SK-N-SH (cell line): ENCODE measurements around the gene THADA. TPM values are rescaled to one million over a fixed set of nuclear protein-coding genes. Genes with fewer than 3 reads are reported as not detected.
A peak's percentile ranks its signal among the peaks of the same experiment; 100 is the strongest.

Source experiments
- CTCF ChIA-PET: fragments of 300-600, 350-600 bp; formaldehyde crosslinking; extraction: SDS; loops from one replicate; lab custom pipeline; 2021; lab: Yijun Ruan, JAX
- POLR2A ChIA-PET: fragments of 350-600 bp; sonication (Branson Sonifier 250); formaldehyde crosslinking; extraction: SDS; loops from one replicate; lab custom pipeline; 2020; ENCODE audit warnings: antibody characterized with exemption, inconsistent platforms; lab: Yijun Ruan, JAX
- DNase-seq: peaks from one replicate; pipeline ENCODE4 v3.0.0; 2012
- H2AFZ ChIP-seq: fragments of 200-600 bp; sonication (generic); 2 replicates; pipeline ENCODE4 v1.8.1; 2016; ENCODE audit warnings: antibody characterized with exemption, mild to moderate bottlenecking, low read depth
- H3F3A ChIP-seq: fragments of 200-600 bp; sonication (generic); replicated peaks from 2 replicates; pipeline ENCODE3; 2016; ENCODE audit warnings: antibody characterized with exemption, mild to moderate bottlenecking; ENCODE audit not compliant: insufficient read depth
- H3K27ac ChIP-seq, 2 experiments: fragments of 200-500 bp in 1 of 2; fragments of 200-600 bp in 1 of 2; sonication (Bioruptor generic) in 1 of 2; sonication (generic), shearing (Covaris generic) in 1 of 2; 2 replicates each; pipeline versions ENCODE4 v1.5.1 to v1.6.1; 2014 to 2016; ENCODE audit warnings: low read depth in 2 of 2, inconsistent platforms in 1 of 2, low read length in 1 of 2, mild to moderate bottlenecking in 1 of 2, mixed read lengths in 1 of 2
- H3K27me3 ChIP-seq: fragments of 200-600 bp; sonication (generic), shearing (Covaris generic); 2 replicates; pipeline ENCODE4 v1.6.1; 2016; ENCODE audit warnings: mixed run types; ENCODE audit not compliant: insufficient read depth
- H3K36me3 ChIP-seq, 2 experiments: fragments of 200-500 bp in 1 of 2; fragments of 200-600 bp in 1 of 2; sonication (Bioruptor generic) in 1 of 2; sonication (generic) in 1 of 2; replicated peaks in 1 of 2; 2 replicates each; pipeline versions ENCODE3 to v1.5.1; 2014 to 2016; ENCODE audit warnings: low read length in 1 of 2, mild to moderate bottlenecking in 1 of 2; ENCODE audit not compliant: insufficient read depth in 2 of 2, control insufficient read depth in 1 of 2
- H3K4me1 ChIP-seq, 2 experiments: fragments of 200-500 bp in 1 of 2; fragments of 200-600 bp in 1 of 2; sonication (Bioruptor generic) in 1 of 2; sonication (generic), shearing (Covaris generic) in 1 of 2; 2 replicates each; pipeline versions ENCODE4 v1.5.1 to v1.6.1; 2014 to 2016; ENCODE audit warnings: low read depth in 1 of 2, low read length in 1 of 2, mixed run types in 1 of 2; ENCODE audit not compliant: insufficient read depth in 2 of 2, control insufficient read depth in 1 of 2
- H3K4me2 ChIP-seq: fragments of 200-600 bp; sonication (generic), shearing (Covaris generic); 2 replicates; pipeline ENCODE4 v1.6.1; 2017; ENCODE audit warnings: mixed run types
- H3K4me3 ChIP-seq, 2 experiments: fragments of 200-500 bp in 1 of 2; fragments of 200-600 bp in 1 of 2; sonication (Bioruptor generic) in 1 of 2; sonication (generic), shearing (Covaris generic) in 1 of 2; 2 replicates each; pipeline versions ENCODE4 v1.5.1 to v1.8.1; 2014 to 2016; ENCODE audit warnings: low read depth in 2 of 2, inconsistent platforms in 1 of 2, low read length in 1 of 2, mild to moderate bottlenecking in 1 of 2, mixed read lengths in 1 of 2, moderate library complexity in 1 of 2
- H3K79me2 ChIP-seq: fragments of 200-600 bp; sonication (generic); 2 replicates; pipeline ENCODE4 v1.8.1; 2017; ENCODE audit warnings: mild to moderate bottlenecking; ENCODE audit not compliant: insufficient read depth
- H3K9ac ChIP-seq: fragments of 200-600 bp; sonication (generic); 2 replicates; pipeline ENCODE4 v1.6.1; 2017; ENCODE audit warnings: mixed run types
- H3K9me2 ChIP-seq: fragments of 200-600 bp; sonication (generic); 2 replicates; pipeline ENCODE4 v1.6.1; 2017; ENCODE audit warnings: mixed run types
- H3K9me3 ChIP-seq: fragments of 200-600 bp; sonication (generic); 2 replicates; pipeline ENCODE4 v1.6.1; 2017; ENCODE audit warnings: mixed run types, mild to moderate bottlenecking, moderate library complexity
- H4K20me1 ChIP-seq: fragments of 200-600 bp; sonication (generic); 2 replicates; pipeline ENCODE4 v1.6.1; 2017; ENCODE audit warnings: mild to moderate bottlenecking, mixed run types; ENCODE audit not compliant: insufficient read depth
- CHD2 ChIP-seq: fragments of 150-350 bp; IDR thresholded peaks from 2 replicates; pipeline ENCODE4 v1.6.1; 2018; ENCODE audit warnings: low read length; ENCODE audit not compliant: partially characterized antibody
- EZH2phosphoT487 ChIP-seq: fragments of 200-600 bp; sonication (generic); IDR thresholded peaks from 2 replicates; pipeline ENCODE4 v1.6.1; 2017; ENCODE audit warnings: low read depth, mixed run types, mild to moderate bottlenecking, antibody characterized with exemption, moderate library complexity, borderline replicate concordance
- NRF1 ChIP-seq: IDR thresholded peaks from 2 replicates; pipeline ENCODE4 v1.6.1; 2012; ENCODE audit warnings: low read depth, mild to moderate bottlenecking, low read length
- POLR2AphosphoS5 ChIP-seq: IDR thresholded peaks from 2 replicates; pipeline ENCODE4 v1.6.1; 2012; ENCODE audit warnings: low read depth, low read length
- RCOR1 ChIP-seq: fragments of 150-350 bp; IDR thresholded peaks from 2 replicates; pipeline ENCODE4 v1.6.1; 2017; ENCODE audit warnings: antibody characterized with exemption, low read length
- RFX5 ChIP-seq: IDR thresholded peaks from 2 replicates; pipeline ENCODE4 v1.6.1; 2012; ENCODE audit warnings: mild to moderate bottlenecking, improper control_type of control experiment, low read length
- RXRA ChIP-seq: IDR thresholded peaks from 2 replicates; pipeline ENCODE4 v1.4.0; 2012; ENCODE audit warnings: low read depth, mild to moderate bottlenecking, borderline replicate concordance
- SIN3A ChIP-seq: IDR thresholded peaks from 2 replicates; pipeline ENCODE4 v1.6.1; 2012; ENCODE audit warnings: low read depth, mild to moderate bottlenecking, low read length, moderate library complexity, borderline replicate concordance
- TAF1 ChIP-seq: IDR thresholded peaks from 2 replicates; pipeline ENCODE4 v1.6.1; 2012; ENCODE audit warnings: low read depth, mild to moderate bottlenecking, low read length, moderate library complexity, borderline replicate concordance
- TCF12 ChIP-seq: IDR thresholded peaks from 2 replicates; pipeline ENCODE4 v1.4.0; 2012
- TEAD4 ChIP-seq: IDR thresholded peaks from 2 replicates; pipeline ENCODE4 v1.4.0; 2012; ENCODE audit warnings: mild to moderate bottlenecking, borderline replicate concordance; ENCODE audit not compliant: insufficient read depth
- YY1 ChIP-seq: IDR thresholded peaks from 2 replicates; pipeline ENCODE4 v1.4.0; 2012; ENCODE audit warnings: low read depth, mild to moderate bottlenecking
- WGBS: methylation state at CpG from one replicate; pipeline ENCODE4 v1.1.6; 2017; ENCODE audit warnings: low lambda C conversion rate; 5-methylcytosine and 5-hydroxymethylcytosine counted together
- polyA plus RNA-seq, 3 experiments: library from polyadenylated mRNA; depleted of rRNA; stranded (reverse); fragments of >200 nt; gene quantifications; 2 replicates each; pipeline ENCODE4 v1.2.3, GENCODE V29; 2012
- TF ChIP-seq, protein P1 (sequence below): fragments of 150-350 bp; IDR thresholded peaks from 2 replicates; pipeline ENCODE4 v1.6.1; 2016; ENCODE audit warnings: mild to moderate bottlenecking, low read depth, low read length
- TF ChIP-seq, protein P2 (sequence below): fragments of 200-600 bp; sonication (generic); IDR thresholded peaks from 2 replicates; pipeline ENCODE4 v1.6.1; 2017; ENCODE audit warnings: antibody characterized with exemption, mild to moderate bottlenecking, moderate library complexity
- TF ChIP-seq, protein P3 (sequence below): fragments of 150-350 bp; IDR thresholded peaks from 2 replicates; pipeline ENCODE4 v1.6.1; 2017; ENCODE audit warnings: antibody characterized with exemption, low read length, low read depth, borderline replicate concordance
- TF ChIP-seq, protein P4 (sequence below): IDR thresholded peaks from 2 replicates; pipeline ENCODE4 v1.6.1; 2012; ENCODE audit warnings: mild to moderate bottlenecking, low read depth, low read length, moderate library complexity
- TF ChIP-seq, protein P5 (sequence below): IDR thresholded peaks from 2 replicates; pipeline ENCODE4 v1.4.0; 2012; ENCODE audit warnings: low read depth, borderline replicate concordance

THADA gene
- polyA plus RNA-seq, 1 of the 3 experiments (the other 2 are of a cell fraction) = 25.6 TPM

DNA sequence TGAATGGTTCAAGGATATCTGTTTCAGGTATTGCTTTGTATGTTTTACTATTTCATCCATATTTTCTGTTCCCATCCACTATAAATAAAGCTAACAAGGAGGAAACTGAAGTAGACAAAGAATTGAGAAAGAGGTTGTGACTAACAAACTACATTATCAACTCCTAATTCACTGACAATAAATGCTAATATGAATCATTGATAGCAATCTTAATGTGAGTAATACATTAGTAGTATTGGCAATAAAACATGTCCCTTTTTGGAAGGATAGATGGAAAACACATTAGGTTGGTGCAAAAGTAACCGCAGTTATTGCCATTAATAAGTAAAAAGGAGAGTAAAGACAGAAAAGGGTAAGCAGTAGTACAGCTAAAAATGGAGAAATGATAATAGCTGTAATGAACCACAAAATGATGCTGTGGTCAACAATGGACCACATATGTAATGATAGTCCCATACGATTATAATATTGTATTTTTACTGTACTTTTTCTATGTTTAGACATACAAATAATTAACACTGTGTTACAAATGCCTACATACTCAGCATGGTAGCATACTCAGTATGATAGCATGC lies 104.7 kb downstream of the THADA start (continued):
- no peak for TF ChIP-seq RFX5
- TF ChIP-seq, protein P1, sequence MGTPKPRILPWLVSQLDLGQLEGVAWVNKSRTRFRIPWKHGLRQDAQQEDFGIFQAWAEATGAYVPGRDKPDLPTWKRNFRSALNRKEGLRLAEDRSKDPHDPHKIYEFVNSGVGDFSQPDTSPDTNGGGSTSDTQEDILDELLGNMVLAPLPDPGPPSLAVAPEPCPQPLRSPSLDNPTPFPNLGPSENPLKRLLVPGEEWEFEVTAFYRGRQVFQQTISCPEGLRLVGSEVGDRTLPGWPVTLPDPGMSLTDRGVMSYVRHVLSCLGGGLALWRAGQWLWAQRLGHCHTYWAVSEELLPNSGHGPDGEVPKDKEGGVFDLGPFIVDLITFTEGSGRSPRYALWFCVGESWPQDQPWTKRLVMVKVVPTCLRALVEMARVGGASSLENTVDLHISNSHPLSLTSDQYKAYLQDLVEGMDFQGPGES = no peak
- peak; percentile 87 for TF ChIP-seq POLR2AphosphoS5
- TF ChIP-seq TAF1 = no peak
- TF ChIP-seq, protein P2, sequence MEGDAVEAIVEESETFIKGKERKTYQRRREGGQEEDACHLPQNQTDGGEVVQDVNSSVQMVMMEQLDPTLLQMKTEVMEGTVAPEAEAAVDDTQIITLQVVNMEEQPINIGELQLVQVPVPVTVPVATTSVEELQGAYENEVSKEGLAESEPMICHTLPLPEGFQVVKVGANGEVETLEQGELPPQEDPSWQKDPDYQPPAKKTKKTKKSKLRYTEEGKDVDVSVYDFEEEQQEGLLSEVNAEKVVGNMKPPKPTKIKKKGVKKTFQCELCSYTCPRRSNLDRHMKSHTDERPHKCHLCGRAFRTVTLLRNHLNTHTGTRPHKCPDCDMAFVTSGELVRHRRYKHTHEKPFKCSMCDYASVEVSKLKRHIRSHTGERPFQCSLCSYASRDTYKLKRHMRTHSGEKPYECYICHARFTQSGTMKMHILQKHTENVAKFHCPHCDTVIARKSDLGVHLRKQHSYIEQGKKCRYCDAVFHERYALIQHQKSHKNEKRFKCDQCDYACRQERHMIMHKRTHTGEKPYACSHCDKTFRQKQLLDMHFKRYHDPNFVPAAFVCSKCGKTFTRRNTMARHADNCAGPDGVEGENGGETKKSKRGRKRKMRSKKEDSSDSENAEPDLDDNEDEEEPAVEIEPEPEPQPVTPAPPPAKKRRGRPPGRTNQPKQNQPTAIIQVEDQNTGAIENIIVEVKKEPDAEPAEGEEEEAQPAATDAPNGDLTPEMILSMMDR = no peak

DNA sequence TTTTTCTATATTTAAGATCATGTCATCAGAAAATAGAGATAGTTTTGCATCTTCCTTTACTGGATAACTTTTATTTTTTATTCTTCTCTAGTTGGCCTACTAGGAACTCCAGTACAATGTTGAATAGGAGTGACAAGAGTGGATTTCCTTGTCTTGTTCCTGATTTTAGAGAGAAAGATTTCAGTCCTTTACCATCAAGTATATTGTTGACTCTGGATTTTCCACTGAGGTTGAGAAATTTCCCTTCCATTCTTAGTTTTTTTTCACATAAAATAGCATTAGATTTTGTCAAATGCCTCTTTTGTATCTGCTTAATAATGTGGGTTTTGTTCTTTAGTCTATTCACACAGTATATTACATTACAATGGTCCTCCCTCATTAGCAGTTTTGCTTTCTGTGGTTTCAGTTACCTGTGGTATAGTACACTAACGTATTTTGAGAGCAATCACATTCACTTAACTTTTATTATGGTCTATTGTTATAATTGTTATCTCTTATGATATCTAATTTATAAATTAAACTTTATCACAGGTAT lies 105.5 kb downstream of the THADA start:
- no peaks in the 10 kb centered on the region for H3K9me2 ChIP-seq
- H3K4me2 ChIP-seq = no peak overlapping the region
- DNase-seq = no peak
- H3K9me3 ChIP-seq = no peaks in the 10 kb centered on the region
- no peaks in the 10 kb centered on the region for H3K27me3 ChIP-seq
- no peak overlapping the region for H3K4me3 ChIP-seq
- H3K4me1 ChIP-seq = peaks cover 0 to 4% of the 10 kb centered on the region in 2 experiments; a peak in 2 of 4 replicates
- peaks cover 0 to 11% of the 10 kb centered on the region in 2 experiments for H3K36me3 ChIP-seq
- H4K20me1 ChIP-seq = no peaks in the 10 kb centered on the region
- H3K27ac ChIP-seq = peak overlapping the region in 1 of 2 experiments; percentile 33; a peak in 1 of 4 replicates
- POLR2A ChIA-PET = no interaction called here
- CTCF ChIA-PET = interaction anchor here (0.6 to 3.8 kb wide), 6 partner anchors 51 to 543 kb away, joined by 3 to 17 read pairs (median 4); no protein-coding TSS in a partner anchor
- no peak overlapping the region for H2AFZ ChIP-seq
- H3F3A ChIP-seq = peaks cover 27% of the 10 kb centered on the region
- no peaks in the 10 kb centered on the region for H3K79me2 ChIP-seq
- no peak overlapping the region for H3K9ac ChIP-seq
- WGBS = 90% methylated on average over 1 of the region's 1 CpG
- TF ChIP-seq EZH2phosphoT487 = no peak
- no peak for TF ChIP-seq SIN3A
- no peak for TF ChIP-seq NRF1
- TF ChIP-seq RXRA = no peak
- no peak for TF ChIP-seq RCOR1
- no peak for TF ChIP-seq CHD2
- TF ChIP-seq TEAD4 = no peak
- TF ChIP-seq, protein P3, sequence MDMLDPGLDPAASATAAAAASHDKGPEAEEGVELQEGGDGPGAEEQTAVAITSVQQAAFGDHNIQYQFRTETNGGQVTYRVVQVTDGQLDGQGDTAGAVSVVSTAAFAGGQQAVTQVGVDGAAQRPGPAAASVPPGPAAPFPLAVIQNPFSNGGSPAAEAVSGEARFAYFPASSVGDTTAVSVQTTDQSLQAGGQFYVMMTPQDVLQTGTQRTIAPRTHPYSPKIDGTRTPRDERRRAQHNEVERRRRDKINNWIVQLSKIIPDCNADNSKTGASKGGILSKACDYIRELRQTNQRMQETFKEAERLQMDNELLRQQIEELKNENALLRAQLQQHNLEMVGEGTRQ = no peak
- no peak for TF ChIP-seq YY1
- TF ChIP-seq TCF12 = no peak
- TF ChIP-seq, protein P2 = no peak
- no peak for TF ChIP-seq RFX5
- TF ChIP-seq, protein P4, sequence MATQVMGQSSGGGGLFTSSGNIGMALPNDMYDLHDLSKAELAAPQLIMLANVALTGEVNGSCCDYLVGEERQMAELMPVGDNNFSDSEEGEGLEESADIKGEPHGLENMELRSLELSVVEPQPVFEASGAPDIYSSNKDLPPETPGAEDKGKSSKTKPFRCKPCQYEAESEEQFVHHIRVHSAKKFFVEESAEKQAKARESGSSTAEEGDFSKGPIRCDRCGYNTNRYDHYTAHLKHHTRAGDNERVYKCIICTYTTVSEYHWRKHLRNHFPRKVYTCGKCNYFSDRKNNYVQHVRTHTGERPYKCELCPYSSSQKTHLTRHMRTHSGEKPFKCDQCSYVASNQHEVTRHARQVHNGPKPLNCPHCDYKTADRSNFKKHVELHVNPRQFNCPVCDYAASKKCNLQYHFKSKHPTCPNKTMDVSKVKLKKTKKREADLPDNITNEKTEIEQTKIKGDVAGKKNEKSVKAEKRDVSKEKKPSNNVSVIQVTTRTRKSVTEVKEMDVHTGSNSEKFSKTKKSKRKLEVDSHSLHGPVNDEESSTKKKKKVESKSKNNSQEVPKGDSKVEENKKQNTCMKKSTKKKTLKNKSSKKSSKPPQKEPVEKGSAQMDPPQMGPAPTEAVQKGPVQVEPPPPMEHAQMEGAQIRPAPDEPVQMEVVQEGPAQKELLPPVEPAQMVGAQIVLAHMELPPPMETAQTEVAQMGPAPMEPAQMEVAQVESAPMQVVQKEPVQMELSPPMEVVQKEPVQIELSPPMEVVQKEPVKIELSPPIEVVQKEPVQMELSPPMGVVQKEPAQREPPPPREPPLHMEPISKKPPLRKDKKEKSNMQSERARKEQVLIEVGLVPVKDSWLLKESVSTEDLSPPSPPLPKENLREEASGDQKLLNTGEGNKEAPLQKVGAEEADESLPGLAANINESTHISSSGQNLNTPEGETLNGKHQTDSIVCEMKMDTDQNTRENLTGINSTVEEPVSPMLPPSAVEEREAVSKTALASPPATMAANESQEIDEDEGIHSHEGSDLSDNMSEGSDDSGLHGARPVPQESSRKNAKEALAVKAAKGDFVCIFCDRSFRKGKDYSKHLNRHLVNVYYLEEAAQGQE = no peak
- TF ChIP-seq, protein P5, sequence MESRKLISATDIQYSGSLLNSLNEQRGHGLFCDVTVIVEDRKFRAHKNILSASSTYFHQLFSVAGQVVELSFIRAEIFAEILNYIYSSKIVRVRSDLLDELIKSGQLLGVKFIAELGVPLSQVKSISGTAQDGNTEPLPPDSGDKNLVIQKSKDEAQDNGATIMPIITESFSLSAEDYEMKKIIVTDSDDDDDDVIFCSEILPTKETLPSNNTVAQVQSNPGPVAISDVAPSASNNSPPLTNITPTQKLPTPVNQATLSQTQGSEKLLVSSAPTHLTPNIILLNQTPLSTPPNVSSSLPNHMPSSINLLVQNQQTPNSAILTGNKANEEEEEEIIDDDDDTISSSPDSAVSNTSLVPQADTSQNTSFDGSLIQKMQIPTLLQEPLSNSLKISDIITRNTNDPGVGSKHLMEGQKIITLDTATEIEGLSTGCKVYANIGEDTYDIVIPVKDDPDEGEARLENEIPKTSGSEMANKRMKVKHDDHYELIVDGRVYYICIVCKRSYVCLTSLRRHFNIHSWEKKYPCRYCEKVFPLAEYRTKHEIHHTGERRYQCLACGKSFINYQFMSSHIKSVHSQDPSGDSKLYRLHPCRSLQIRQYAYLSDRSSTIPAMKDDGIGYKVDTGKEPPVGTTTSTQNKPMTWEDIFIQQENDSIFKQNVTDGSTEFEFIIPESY = no peak
